ENCODE data around the gene CYP27B1.

The CYP27B1 gene

DNA sequence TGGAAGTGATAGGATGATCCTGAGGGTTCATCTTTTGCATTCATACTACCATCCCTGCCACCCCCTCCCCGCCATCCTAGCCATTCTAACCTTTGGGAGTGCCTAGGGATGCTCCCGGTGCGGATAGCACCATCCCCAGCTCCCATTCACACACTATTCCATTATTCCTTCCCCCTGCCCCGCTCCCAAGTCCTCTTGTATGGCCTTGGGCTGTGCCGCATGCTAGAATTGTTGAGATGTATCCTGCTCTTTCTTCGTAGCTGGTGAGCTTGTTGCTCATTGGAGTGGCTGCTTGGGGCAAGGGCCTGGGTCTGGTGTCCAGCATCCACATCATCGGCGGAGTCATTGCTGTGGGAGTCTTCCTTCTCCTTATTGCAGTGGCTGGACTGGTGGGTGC, 21.4 kb downstream of the CYP27B1 start:
- Histone ChIP-seq H3K27me3 (ENCODE audit: low read depth) (peaks cover 7% of the 10 kb centered on the region), H3K4me1 (peaks cover 13% of the 10 kb centered on the region), H3K9me3 (no peaks in the 10 kb centered on the region), H3K36me3 (replicated peaks) (peaks cover 32% of the 10 kb centered on the region), H3K4me3 (peak overlapping the region; percentile 65)
- no peak for DNase-seq (ENCODE audit: low spot score in 2 of 2)
- in situ Hi-C loops (cut with MboI; ENCODE audit: low sequenced_read_pairs), result no loop called here

DNA sequence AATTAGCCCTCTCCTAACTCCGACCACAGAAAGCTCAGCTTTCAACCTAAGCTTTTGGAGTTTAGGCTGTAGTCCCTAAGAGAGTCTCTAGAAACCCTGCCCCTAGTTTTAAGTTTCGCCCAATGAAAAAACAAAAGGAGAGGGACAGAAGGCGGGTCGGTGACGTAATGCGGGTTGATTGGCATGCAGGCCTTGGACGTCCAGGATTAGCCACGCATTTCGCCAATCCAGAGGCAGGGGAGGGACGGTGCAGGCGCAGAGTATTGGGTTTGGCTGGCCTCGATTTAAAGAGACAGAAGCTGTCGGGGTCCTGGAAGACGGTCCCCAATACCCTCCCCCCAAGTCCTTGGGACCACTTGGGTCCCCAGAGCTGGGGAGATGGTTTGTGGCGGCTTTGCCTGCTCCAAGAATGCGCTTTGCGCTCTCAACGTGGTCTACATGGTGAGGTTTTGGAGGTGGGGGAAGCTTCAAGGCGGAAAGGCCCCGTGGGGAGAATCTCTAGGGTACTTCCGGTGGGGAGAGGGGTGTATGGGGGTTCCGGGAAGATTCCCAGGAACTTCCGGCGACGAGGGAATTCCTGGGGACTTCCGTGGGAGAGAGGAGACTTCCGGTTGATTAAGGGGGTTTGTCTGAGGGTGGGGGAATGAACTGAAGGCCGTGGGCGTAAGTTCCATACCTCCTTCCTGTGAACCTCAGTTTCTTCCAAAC, 21.9 kb downstream of the CYP27B1 start, which contains the start of gene TSPAN31:
Gene TSPAN31 (plus strand): TSS at position 263 of the 708 bp plus-strand sequence. CDS start 116 bp downstream, at position 379.
- Histone ChIP-seq H3K36me3 (replicated peaks) (peaks cover 27% of the 10 kb centered on the region), H3K9me3 (no peaks in the 10 kb centered on the region), H3K4me1 (peaks cover 13% of the 10 kb centered on the region), H3K4me3 (peak within 1 kb of the TSS; percentile 65), H3K27me3 (ENCODE audit: low read depth) (peaks cover 7% of the 10 kb centered on the region)
- in situ Hi-C loops (cut with MboI; ENCODE audit: low sequenced_read_pairs), result no loop called here
- peak; percentile 96 to 97 for DNase-seq (ENCODE audit: low spot score in 2 of 2)

DNA sequence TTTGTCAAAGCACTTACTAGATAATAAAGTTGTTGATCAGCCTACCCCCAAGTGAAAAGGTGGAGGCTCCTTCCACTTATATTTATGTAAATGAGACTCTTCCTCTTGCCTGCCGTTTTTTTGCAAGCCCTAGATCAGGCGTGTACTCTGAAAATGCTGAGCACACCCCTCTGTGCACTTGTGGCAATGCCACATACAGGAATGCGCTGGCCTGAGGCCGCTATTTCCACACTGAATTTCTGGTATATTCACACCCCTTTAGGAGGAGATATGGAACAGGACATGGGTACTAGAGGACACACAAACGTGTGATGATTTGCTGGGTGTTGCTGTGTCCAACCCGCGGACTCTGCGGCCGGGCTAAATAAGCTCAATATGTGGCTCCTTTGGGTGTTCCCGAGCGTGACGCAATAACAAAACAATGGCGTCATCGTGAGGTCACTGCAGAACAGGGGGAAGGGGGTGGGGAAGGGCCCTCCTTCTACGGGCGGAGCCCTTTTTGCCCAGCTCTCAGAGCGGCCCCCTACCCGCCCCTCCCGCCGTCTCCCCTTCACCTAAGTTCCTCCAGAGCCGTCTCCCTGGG, 22.6 kb downstream of the CYP27B1 start:
- peak in 1 of 2 experiments; percentile 83 for DNase-seq (ENCODE audit: low spot score in 2 of 2)
- in situ Hi-C loops (cut with MboI; ENCODE audit: low sequenced_read_pairs), result no loop called here

DNA sequence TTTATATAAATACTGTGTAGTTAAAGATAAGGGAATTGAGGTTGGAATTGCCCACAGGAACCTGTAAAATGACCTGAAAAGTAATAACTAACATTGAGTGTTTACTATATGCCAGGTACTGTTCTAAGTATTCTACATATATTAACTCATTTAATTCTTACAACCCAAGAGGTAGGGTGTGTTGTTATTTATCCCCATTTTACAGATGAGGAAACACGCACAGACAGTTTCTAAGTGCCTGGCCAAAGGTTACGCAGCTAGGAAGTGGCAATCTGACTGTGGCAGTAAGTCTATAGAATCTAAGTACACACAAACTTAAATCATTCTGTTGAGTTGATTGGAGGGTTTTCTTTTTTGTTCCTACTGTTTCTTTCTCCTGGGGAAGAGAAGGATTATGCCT, 23.1 kb downstream of the CYP27B1 start:
- no peak overlapping the region; the same call in 1 of the 2 replicates for H3K4me3 ChIP-seq
- no peak for DNase-seq (ENCODE audit: low spot score in 2 of 2)
- H3K27me3 ChIP-seq (ENCODE audit: low read depth), result peaks cover 7% of the 10 kb centered on the region
- no peaks in the 10 kb centered on the region for H3K9me3 ChIP-seq
- in situ Hi-C loops (cut with MboI; ENCODE audit: low sequenced_read_pairs), result no loop called here
- H3K36me3 ChIP-seq (replicated peaks), result peaks cover 18% of the 10 kb centered on the region
- H3K4me1 ChIP-seq, result peaks cover 13% of the 10 kb centered on the region

More for the DNA sequence above, 22.6 kb downstream of the CYP27B1 start:
- H3K36me3 ChIP-seq (replicated peaks), result peaks cover 23% of the 10 kb centered on the region
- H3K27me3 ChIP-seq (ENCODE audit: low read depth), result peaks cover 7% of the 10 kb centered on the region
- peaks cover 13% of the 10 kb centered on the region for H3K4me1 ChIP-seq
- peak overlapping the region; percentile 65 for H3K4me3 ChIP-seq
- H3K9me3 ChIP-seq, result no peaks in the 10 kb centered on the region

DNA sequence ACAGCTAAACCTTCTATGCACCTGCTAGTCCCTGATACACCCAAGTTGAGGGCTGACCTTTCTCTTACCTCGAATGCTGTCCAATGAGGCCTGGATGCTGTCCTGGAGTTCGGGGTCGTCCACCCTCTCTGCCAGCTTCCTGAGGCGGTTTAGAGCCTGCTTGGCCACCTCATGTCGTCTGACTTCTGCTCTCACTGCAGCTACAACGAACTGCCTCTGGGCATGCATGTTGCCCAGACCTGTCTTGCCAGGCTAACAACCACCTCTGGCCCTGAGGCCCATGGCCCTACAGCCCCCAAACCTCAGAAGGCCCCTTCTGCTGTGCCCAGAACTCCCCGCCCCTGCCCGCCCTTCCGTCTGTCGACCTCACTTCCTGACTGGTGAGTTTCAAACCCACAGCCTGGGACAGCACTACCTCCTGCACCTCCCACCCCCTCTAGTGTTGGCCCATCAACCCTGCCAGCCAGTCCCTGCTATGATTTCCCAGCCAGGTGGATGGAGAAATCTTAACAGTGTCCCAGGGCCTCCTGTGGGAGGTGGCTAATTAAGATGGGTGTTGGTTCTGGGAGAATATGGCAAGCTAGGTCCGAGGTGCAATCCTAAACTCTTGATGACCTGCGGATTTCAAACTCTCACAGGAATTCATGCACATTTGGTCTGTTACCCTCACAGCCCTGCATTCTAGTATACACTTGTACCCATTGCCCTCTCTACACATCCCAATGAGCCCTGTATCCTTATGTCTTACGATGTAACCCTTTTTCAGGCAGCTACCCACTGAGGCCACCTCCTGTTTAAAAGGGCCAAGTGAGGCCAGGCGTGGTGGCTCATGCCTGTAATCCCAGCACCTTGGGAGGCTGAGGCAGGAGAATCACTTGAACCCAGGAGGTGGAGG, 24.8 kb downstream of the CYP27B1 start:
- H3K4me1 ChIP-seq, result peaks cover 13% of the 10 kb centered on the region
- no peaks in the 10 kb centered on the region for H3K9me3 ChIP-seq
- peaks cover 2% of the 10 kb centered on the region for H3K36me3 ChIP-seq (replicated peaks)
- no peak for DNase-seq (ENCODE audit: low spot score in 2 of 2)
- in situ Hi-C loops (cut with MboI; ENCODE audit: low sequenced_read_pairs), result no loop called here
- H3K27me3 ChIP-seq (ENCODE audit: low read depth), result peaks cover 7% of the 10 kb centered on the region
- H3K4me3 ChIP-seq, result no peak overlapping the region

DNA sequence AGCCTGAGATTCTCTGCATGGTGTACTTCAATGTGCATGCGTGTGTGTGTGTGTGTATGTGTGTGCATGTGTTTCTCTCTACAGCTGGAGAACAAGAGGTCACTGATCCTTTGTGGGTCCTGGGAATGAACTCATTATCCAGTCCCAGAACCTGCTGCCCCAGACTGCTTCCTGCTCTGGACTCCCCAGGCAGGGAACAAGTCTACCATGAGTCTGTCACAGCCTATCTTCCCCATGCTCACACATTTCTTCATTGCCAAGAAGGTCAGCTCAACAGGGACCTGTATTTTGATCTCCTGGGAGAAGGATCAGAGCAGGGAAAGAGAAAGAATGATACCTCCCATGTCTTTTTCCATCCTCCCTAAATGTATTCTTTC, 25.5 kb downstream of the CYP27B1 start:
- DNase-seq (ENCODE audit: low spot score in 2 of 2), result no peak
- in situ Hi-C loops (cut with MboI; ENCODE audit: low sequenced_read_pairs), result no loop called here
- Histone ChIP-seq H3K36me3 (replicated peaks) (no peaks in the 10 kb centered on the region), H3K9me3 (no peaks in the 10 kb centered on the region), H3K4me3 (no peak overlapping the region), H3K4me1 (peaks cover 13% of the 10 kb centered on the region), H3K27me3 (ENCODE audit: low read depth) (peaks cover 7% of the 10 kb centered on the region)

DNA sequence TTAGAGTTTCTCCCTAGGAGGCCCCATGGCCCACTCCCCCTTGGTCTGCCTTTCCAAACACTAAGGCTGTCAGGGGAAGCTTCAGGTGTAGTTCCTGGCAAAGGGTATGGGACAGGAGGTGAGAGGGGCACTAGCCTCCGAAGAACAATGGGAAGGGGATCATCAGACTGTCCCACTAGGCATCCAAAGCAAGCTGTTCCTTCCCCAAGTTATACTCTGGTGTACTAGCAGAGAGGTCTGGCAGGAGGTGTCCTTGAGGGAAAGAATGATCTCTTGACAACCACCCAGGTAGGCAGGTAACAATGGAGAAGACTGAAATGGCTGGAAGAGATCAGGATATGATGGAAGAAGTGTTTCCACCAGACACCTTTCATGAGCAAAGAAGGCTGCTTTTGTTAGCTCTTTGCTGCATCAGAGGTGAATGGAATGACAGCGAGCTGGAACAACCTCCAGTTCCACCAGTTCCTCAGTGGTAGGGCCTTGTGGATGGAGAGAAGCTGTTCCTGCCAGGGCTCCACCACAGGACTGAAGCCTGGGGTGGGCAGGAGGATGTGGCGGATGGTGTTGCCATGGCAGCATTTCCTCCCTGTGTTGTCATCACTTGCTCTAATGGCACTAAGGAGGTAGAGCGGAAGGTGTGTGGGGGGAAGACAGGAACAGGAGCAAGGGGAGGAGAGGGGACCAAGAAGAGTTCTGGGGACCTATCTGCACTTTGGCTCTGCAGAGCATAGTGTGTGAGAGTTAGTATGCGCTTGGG, 26.0 kb downstream of the CYP27B1 start:
- H3K4me3 ChIP-seq, result no peak overlapping the region
- H3K36me3 ChIP-seq (replicated peaks), result no peaks in the 10 kb centered on the region
- DNase-seq (ENCODE audit: low spot score in 2 of 2), result no peak
- no peaks in the 10 kb centered on the region for H3K9me3 ChIP-seq
- in situ Hi-C loops (cut with MboI; ENCODE audit: low sequenced_read_pairs), result no loop called here
- peaks cover 8% of the 10 kb centered on the region for H3K27me3 ChIP-seq (ENCODE audit: low read depth)
- H3K4me1 ChIP-seq, result peaks cover 11% of the 10 kb centered on the region

DNA sequence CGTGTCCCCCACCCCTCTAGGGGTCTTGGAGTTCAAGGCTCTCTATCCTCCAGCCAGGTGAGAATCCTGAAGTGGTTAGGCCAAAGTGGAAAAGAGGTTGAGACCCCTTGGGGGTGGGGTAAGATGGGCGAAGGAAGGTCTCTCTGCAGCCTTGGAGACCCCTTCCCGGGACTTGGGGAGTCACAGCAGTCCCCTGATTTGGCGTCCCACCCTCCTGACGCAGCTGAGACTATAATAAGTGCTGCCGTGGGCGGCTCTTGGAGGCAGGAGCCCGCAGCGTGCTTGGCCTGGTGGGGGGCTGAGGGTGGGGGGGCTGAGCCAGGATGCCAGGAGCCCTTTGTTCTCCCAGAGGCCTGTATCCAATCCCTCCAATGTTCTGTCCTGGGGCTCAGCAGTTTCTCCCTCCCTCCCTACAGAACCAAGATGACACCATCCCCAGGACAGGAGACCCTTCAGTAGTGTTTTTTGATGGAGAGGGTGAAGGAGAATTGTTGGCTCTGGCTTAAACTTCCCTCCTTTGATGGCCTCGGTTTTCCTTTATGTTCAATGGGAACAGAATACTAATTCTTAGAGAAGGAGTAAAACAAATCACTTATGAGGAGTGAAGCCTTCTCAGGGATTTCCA, 26.9 kb downstream of the CYP27B1 start:
- Histone ChIP-seq H3K4me1 (0 out of 2 replicates have a peak, but pooled peaks cover 6% of the 10 kb centered on the region), H3K36me3 (replicated peaks) (no peaks in the 10 kb centered on the region), H3K27me3 (ENCODE audit: low read depth) (peaks cover 10% of the 10 kb centered on the region), H3K4me3 (no peak overlapping the region), H3K9me3 (no peaks in the 10 kb centered on the region)
- no peak for DNase-seq (ENCODE audit: low spot score in 2 of 2)
- in situ Hi-C loops (cut with MboI; ENCODE audit: low sequenced_read_pairs), result no loop called here

DNA sequence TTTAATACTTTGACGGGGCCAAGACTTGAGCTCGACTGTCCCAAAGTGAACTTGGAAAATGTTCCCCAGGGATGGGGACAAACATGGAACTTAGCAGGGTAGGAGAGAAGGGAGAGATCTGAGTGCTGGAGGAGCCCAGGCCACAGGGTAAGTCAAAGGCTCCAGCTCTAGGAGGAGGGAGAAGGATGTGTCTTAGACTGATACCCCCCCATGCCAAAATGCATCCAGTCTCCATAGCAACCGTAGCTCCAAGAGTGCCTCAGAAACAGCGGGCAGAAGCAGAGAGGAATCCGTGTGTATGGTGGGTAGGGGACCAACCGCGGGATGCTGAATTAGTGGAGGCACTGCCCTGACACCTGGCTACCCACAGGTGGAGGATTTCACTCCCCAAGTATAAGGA, 27.5 kb downstream of the CYP27B1 start:
- Histone ChIP-seq H3K4me1 (0 out of 2 replicates have a peak, but pooled peaks cover 6% of the 10 kb centered on the region), H3K9me3 (no peaks in the 10 kb centered on the region), H3K4me3 (no peak overlapping the region), H3K36me3 (replicated peaks) (no peaks in the 10 kb centered on the region), H3K27me3 (ENCODE audit: low read depth) (peaks cover 10% of the 10 kb centered on the region)
- in situ Hi-C loops (cut with MboI; ENCODE audit: low sequenced_read_pairs), result no loop called here
- no peak for DNase-seq (ENCODE audit: low spot score in 2 of 2)

DNA sequence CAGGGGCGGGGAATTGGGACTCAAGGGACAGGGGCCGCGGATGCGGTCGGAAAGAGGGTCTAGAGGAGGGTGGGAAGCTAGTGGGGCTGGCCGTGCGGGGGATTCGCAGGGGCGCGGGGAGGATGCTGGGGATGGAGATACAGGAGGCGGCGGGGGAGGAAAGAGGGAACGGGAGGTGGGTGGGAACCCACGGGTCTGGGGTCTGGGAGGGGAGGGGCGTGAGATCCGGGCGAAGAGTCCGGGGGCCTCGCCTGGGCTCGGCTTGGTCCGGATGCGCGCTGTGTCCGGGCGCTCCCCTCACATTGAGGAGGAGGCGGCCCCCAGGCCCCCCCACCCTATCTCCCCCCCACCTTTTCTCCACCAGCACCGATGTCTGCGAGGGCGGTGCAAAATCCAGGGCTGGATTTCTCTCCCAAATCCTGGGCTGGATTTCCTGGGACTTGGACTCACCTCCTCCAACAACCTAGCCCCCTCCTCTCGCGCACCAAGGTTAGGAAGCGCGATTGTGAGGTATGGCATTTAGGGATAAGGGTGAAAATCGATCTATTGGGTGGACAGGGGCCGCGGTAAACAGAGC, 28.1 kb downstream of the CYP27B1 start, which contains the start of gene AGAP2:
Gene AGAP2 (minus strand): TSS at position 82 of the 577 bp plus-strand sequence. CDS start 496 bp downstream, outside the sequence.
- no peaks in the 10 kb centered on the region for H3K9me3 ChIP-seq
- no peaks in the 10 kb centered on the region for H3K36me3 ChIP-seq (replicated peaks)
- H3K27me3 ChIP-seq (ENCODE audit: low read depth), result peaks cover 10% of the 10 kb centered on the region
- in situ Hi-C loops (cut with MboI; ENCODE audit: low sequenced_read_pairs), result no loop called here
- 0 out of 2 replicates have a peak, but pooled peaks cover under 1% of the 10 kb centered on the region for H3K4me1 ChIP-seq
- no peak within 1 kb of the TSS for H3K4me3 ChIP-seq
- DNase-seq (ENCODE audit: low spot score in 2 of 2), result no peak

DNA sequence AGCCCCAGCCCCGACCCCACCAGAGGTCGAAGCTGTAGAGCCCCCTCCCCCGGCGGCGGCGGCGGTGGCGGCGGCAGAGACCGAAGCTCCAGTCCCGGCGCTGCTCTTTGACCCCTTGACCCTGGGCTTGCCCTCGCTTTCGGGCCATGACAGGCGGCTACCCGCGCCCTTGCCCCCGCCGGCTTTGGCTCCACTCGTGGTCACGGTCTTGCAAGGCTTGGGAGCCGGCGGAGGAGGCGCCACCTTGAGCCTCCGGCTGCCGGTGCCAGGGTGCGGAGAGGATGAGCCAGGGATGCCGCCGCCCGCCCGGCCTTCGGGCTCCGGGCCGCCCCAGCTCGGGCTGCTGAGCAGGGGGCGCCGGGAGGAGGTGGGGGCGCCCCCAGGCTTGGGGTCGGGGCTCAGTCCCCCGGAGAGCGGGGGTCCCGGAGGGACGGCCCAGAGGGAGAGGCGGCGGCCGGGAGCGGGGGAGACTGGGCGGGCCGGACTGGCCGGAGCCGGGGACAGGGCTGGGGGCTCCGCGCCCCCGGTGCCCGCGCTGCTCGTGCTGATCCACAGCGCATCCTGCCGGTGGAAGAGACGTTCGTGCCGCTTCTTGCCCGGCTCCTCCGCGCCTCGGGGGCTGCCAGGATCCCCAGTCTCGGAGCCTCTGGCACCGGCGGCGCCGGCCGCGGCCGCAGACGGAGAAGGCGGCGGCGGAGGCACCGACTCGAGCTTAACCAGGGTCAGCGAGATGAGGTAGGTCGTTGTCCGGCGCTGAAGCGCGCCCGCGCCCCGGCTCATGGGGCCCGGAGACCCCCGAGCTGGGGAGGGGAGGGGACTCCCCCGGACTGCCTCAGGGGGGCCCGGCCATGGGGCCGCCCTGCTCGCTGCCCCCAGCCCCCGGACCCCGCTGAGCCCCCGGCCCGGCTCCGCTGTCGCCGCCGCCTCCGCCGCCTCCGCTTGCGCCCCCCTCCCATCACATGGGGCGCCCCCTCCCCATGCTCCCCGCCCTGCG, 29.1 kb downstream of the CYP27B1 start:
- Histone ChIP-seq H3K4me1 (no peaks in the 10 kb centered on the region), H3K9me3 (no peaks in the 10 kb centered on the region), H3K36me3 (replicated peaks) (no peaks in the 10 kb centered on the region), H3K4me3 (no peak overlapping the region), H3K27me3 (ENCODE audit: low read depth) (peaks cover 10% of the 10 kb centered on the region)
- DNase-seq (ENCODE audit: low spot score in 2 of 2), result no peak
- in situ Hi-C loops (cut with MboI; ENCODE audit: low sequenced_read_pairs), result no loop called here

All from HAP-1 (cell line).